NCI-H2081 (cell line): Measurements from ENCODE around the gene ATE1.
"Not testable (repeated sequence)": the region's sequence is repeated elsewhere in the genome, so short reads cannot be mapped to it uniquely, and the experiment has no call there.

Experiments used
- DNase-seq, 2 experiments: peaks; one replicate each; lab custom pipeline; 2025; lab: John Stamatoyannopoulos, UW

ATE1 gene

GRCh38 chr10:121927841-121928527 is at the start of gene ATE1:
Gene ATE1, minus strand, starts transcription at chr10:121928031. Its CDS starts 82 bp downstream, at chr10:121927949.
- DNase-seq, result peak; percentile 80 to 81

- no peak for DNase-seq
These were observed 48.8 kb upstream of the ATE1 start for GRCh38 chr10:121976607-121977006.

GRCh38 chr10:121975295-121976086 is 47.7 kb upstream of the ATE1 start:
- no peak for DNase-seq

- peak; percentile 45 to 67 for DNase-seq
These were observed 46.9 kb upstream of the ATE1 start, which contains the start of gene NSMCE4A for GRCh38 chr10:121974535-121975294. Gene NSMCE4A, minus strand, starts transcription at chr10:121975217. Its CDS starts 52 bp downstream, at chr10:121975165.

- DNase-seq, result no peak
These were observed 46.2 kb upstream of the ATE1 start for GRCh38 chr10:121974019-121974534.

- DNase-seq, result not testable (repeated sequence)
These were observed 41.3 kb upstream of the ATE1 start for GRCh38 chr10:121969086-121969485.

GRCh38 chr10:121965996-121966395 is 38.2 kb upstream of the ATE1 start:
- DNase-seq, result no peak

- DNase-seq, result no peak
These were observed 33.6 kb upstream of the ATE1 start for GRCh38 chr10:121961456-121961855.

- DNase-seq, result no peak
These were observed 31.8 kb upstream of the ATE1 start for GRCh38 chr10:121959671-121960070.

GRCh38 chr10:121956111-121957061 is 28.6 kb upstream of the ATE1 start:
- DNase-seq, result no peak

- no peak for DNase-seq
These were observed 24.4 kb upstream of the ATE1 start for GRCh38 chr10:121952226-121952625.

GRCh38 chr10:121949451-121949850 is 21.6 kb upstream of the ATE1 start:
- no peak for DNase-seq

- DNase-seq, result no peak
These were observed 21.2 kb upstream of the ATE1 start for GRCh38 chr10:121949049-121949448.

- no peak for DNase-seq
These were observed 19.8 kb upstream of the ATE1 start for GRCh38 chr10:121947343-121948330.

GRCh38 chr10:121942749-121943416 is 15.1 kb upstream of the ATE1 start:
- no peak for DNase-seq

- no peak for DNase-seq
These were observed 13.7 kb upstream of the ATE1 start for GRCh38 chr10:121941532-121941931.

GRCh38 chr10:121936295-121936694 is 8.5 kb upstream of the ATE1 start:
- DNase-seq, result no peak

- no peak for DNase-seq
These were observed 7.9 kb upstream of the ATE1 start for GRCh38 chr10:121935702-121936101.
